ENCODE results near the gene TMEM165.

GRCh38 chr4:55366621-55367020 is 29.1 kb upstream of the TMEM165 start:
- TF ChIP-seq CTCF (IDR thresholded peaks at IDR 0.05) = no peak
- no peak for TF ChIP-seq POLR2AphosphoS5 (IDR thresholded peaks at IDR 0.05)
- TF ChIP-seq POLR2A (IDR thresholded peaks at IDR 0.05; ENCODE audit: low read depth) = no peak
